Osteoblast (primary cell): ENCODE results near the gene CYP4B1. TPM values are rescaled to one million over a fixed set of nuclear protein-coding genes. Genes with fewer than 3 reads are reported as not detected.
"Not testable (repeated sequence)": the region's sequence is repeated elsewhere in the genome, so short reads cannot be mapped to it uniquely, and the experiment has no call there.

Source experiments
- DNase-seq: peaks from one replicate; pipeline ENCODE4 v3.0.0; 2011; ENCODE audit warnings: low spot score, mixed read lengths; ENCODE audit not compliant: insufficient read length; ENCODE audit errors: missing footprints
- H2AFZ ChIP-seq: 2 replicates; pipeline ENCODE4 v1.6.0; 2011; ENCODE audit warnings: mild to moderate bottlenecking, low read length
- H3K27ac ChIP-seq: 2 replicates; pipeline ENCODE4 v1.5.1; 2011; ENCODE audit warnings: mild to moderate bottlenecking, low read depth, low read length, moderate library complexity
- H3K27me3 ChIP-seq: 2 replicates; pipeline ENCODE4 v1.6.0; 2012; ENCODE audit warnings: mild to moderate bottlenecking, control low read depth, inconsistent platforms, low read length, moderate library complexity; ENCODE audit not compliant: insufficient read depth
- H3K36me3 ChIP-seq: 2 replicates; pipeline ENCODE4 v1.5.1; 2011; ENCODE audit warnings: mild to moderate bottlenecking, low read length, control low read depth, moderate library complexity; ENCODE audit not compliant: insufficient read depth
- H3K4me1 ChIP-seq: 2 replicates; pipeline ENCODE4 v1.5.1; 2011; ENCODE audit warnings: mild to moderate bottlenecking, low read length, control low read depth, moderate library complexity; ENCODE audit not compliant: insufficient read depth
- H3K4me2 ChIP-seq: 2 replicates; pipeline ENCODE4 v1.6.0; 2011; ENCODE audit warnings: mild to moderate bottlenecking, low read length; ENCODE audit not compliant: insufficient read depth
- H3K4me3 ChIP-seq: fragments of 200-600 bp; sonication (generic); 3 replicates; pipeline ENCODE4 v1.5.1; 2012; ENCODE audit warnings: mild to moderate bottlenecking, low read length, inconsistent platforms; ENCODE audit not compliant: insufficient read depth
- H3K79me2 ChIP-seq: 2 replicates; pipeline ENCODE4 v1.6.0; 2012; ENCODE audit warnings: mild to moderate bottlenecking, low read length, control low read depth, inconsistent platforms; ENCODE audit not compliant: insufficient read depth
- H3K9me3 ChIP-seq: 2 replicates; pipeline ENCODE4 v1.5.1; 2011; ENCODE audit warnings: low read depth, low read length, control low read depth
- H4K20me1 ChIP-seq: 2 replicates; pipeline ENCODE4 v1.6.0; 2012; ENCODE audit warnings: mild to moderate bottlenecking, low read length, control low read depth; ENCODE audit not compliant: insufficient read depth
- CTCF ChIP-seq: IDR thresholded peaks from 2 replicates; pipeline ENCODE4 v1.5.1; 2011; ENCODE audit warnings: mild to moderate bottlenecking, low read depth, low read length, moderate library complexity; ENCODE audit errors: extremely low read depth
- total RNA-seq: library from RNA; depleted of rRNA; stranded (reverse); fragments of >200 nt; gene quantifications from 2 replicates; pipeline ENCODE4 v1.2.3, GENCODE V29; 2012

Gene CYP4B1
- total RNA-seq, 1 donor, result not detected

GRCh38 chr1:46822248-46822826 is 23.5 kb downstream of the CYP4B1 start:
- no peaks in the 10 kb centered on the region for H4K20me1 ChIP-seq
- no peaks in the 10 kb centered on the region for H3K4me1 ChIP-seq
- no peak overlapping the region for H3K4me2 ChIP-seq
- DNase-seq, result no peak
- no peak overlapping the region for H2AFZ ChIP-seq
- no peak for TF ChIP-seq CTCF
- H3K79me2 ChIP-seq, result no peaks in the 10 kb centered on the region
- no peak overlapping the region for H3K4me3 ChIP-seq
- H3K9me3 ChIP-seq, result no peaks in the 10 kb centered on the region
- no peaks in the 10 kb centered on the region for H3K27me3 ChIP-seq
- H3K27ac ChIP-seq, result no peak overlapping the region
- H3K36me3 ChIP-seq, result no peaks in the 10 kb centered on the region

GRCh38 chr1:46823151-46823550 is 24.3 kb downstream of the CYP4B1 start:
- H3K9me3 ChIP-seq, result no peaks in the 10 kb centered on the region
- no peak for TF ChIP-seq CTCF

GRCh38 chr1:46826892-46827291 is 28.0 kb downstream of the CYP4B1 start:
- not testable (repeated sequence) for H4K20me1 ChIP-seq, H3K4me2 ChIP-seq, H3K9me3 ChIP-seq, H3K4me3 ChIP-seq, H2AFZ ChIP-seq, H3K27me3 ChIP-seq, H3K36me3 ChIP-seq, H3K4me1 ChIP-seq, H3K27ac ChIP-seq, DNase-seq, H3K79me2 ChIP-seq

More at GRCh38 chr1:46823151-46823550, 24.3 kb downstream of the CYP4B1 start:
- Histone ChIP-seq H3K79me2 (no peaks in the 10 kb centered on the region), H2AFZ (no peak overlapping the region), H3K27ac (no peak overlapping the region), H3K36me3 (no peaks in the 10 kb centered on the region), H3K4me2 (no peak overlapping the region), H3K4me3 (no peak overlapping the region), H3K4me1 (no peaks in the 10 kb centered on the region), H4K20me1 (no peaks in the 10 kb centered on the region), H3K27me3 (no peaks in the 10 kb centered on the region)
- no peak for DNase-seq

GRCh38 chr1:46830665-46831322 is 31.9 kb downstream of the CYP4B1 start:
- Histone ChIP-seq H3K27ac (no peak overlapping the region), H3K4me1 (no peaks in the 10 kb centered on the region), H2AFZ (no peak overlapping the region)

GRCh38 chr1:46835469-46835868 is 36.6 kb downstream of the CYP4B1 start:
- DNase-seq, H3K4me1 ChIP-seq, H4K20me1 ChIP-seq, H3K9me3 ChIP-seq, H3K79me2 ChIP-seq, H3K4me3 ChIP-seq, H3K27me3 ChIP-seq, H3K27ac ChIP-seq, H2AFZ ChIP-seq, H3K36me3 ChIP-seq, H3K4me2 ChIP-seq: not testable (repeated sequence)

More at GRCh38 chr1:46830665-46831322, 31.9 kb downstream of the CYP4B1 start:
- H3K4me2 ChIP-seq, result no peak overlapping the region
- no peaks in the 10 kb centered on the region for H3K9me3 ChIP-seq
- H3K4me3 ChIP-seq, result no peak overlapping the region
- DNase-seq, result no peak
- no peaks in the 10 kb centered on the region for H3K36me3 ChIP-seq
- H3K27me3 ChIP-seq, result no peaks in the 10 kb centered on the region
- no peak for TF ChIP-seq CTCF
- no peaks in the 10 kb centered on the region for H4K20me1 ChIP-seq
- no peaks in the 10 kb centered on the region for H3K79me2 ChIP-seq

GRCh38 chr1:46846386-46846785 is 47.5 kb downstream of the CYP4B1 start:
- H3K4me3 ChIP-seq, H3K27me3 ChIP-seq, H3K36me3 ChIP-seq, H3K9me3 ChIP-seq, DNase-seq, H4K20me1 ChIP-seq, H3K4me2 ChIP-seq, H3K27ac ChIP-seq, H3K79me2 ChIP-seq, H3K4me1 ChIP-seq, H2AFZ ChIP-seq: not testable (repeated sequence)

GRCh38 chr1:46857660-46858065 is 58.8 kb downstream of the CYP4B1 start:
- H3K27ac ChIP-seq, H2AFZ ChIP-seq, H3K36me3 ChIP-seq, H3K4me3 ChIP-seq, H3K4me1 ChIP-seq, H4K20me1 ChIP-seq, H3K9me3 ChIP-seq, H3K27me3 ChIP-seq, H3K79me2 ChIP-seq, H3K4me2 ChIP-seq, DNase-seq: not testable (repeated sequence)
